Naive thymus-derived CD8-positive, alpha-beta T cell (primary cell): ENCODE measurements around the gene CACNG5. TPM values are rescaled to one million over a fixed set of nuclear protein-coding genes. Genes with fewer than 3 reads are reported as not detected.

ENCODE experiments used
- ATAC-seq, 2 donors: fragments of 150-1000 bp; cut with Tn5 transposase in 1 of 2; sonication (Bioruptor Pico), chemical (Tn5 transposase) in 1 of 2; 1 replicate in 1 of 2; 2 replicates in 1 of 2; pipeline ENCODE4 v1.10.0; 2021; ENCODE audit warnings: mild to moderate bottlenecking in 2 of 2, moderate library complexity in 2 of 2
- POLR2A ChIA-PET: fragments of 350-600 bp; sonication (Branson Sonifier 250); formaldehyde crosslinking; loops from one replicate; lab custom pipeline; 2021; ENCODE audit warnings: antibody characterized with exemption; lab: Charles Lee
- DNase-seq, 10 donors: peaks; one replicate each; pipeline versions ENCODE4 v3.0.0 to v3.0.0-alpha.2; 2020 to 2022
- H3K27ac Mint-ChIP-seq, 10 donors: one replicate each; pipeline ENCODE4 v1.8.0; 2020 to 2022; ENCODE audit warnings: mild to moderate bottlenecking in 10 of 10, mixed read lengths in 10 of 10, moderate library complexity in 4 of 10, inconsistent platforms in 1 of 10
- H3K27me3 Mint-ChIP-seq, 5 donors: one replicate each; pipeline ENCODE4 v1.8.0; 2021 to 2022; ENCODE audit warnings: mixed read lengths in 5 of 5
- H3K36me3 Mint-ChIP-seq, 3 donors: one replicate each; pipeline ENCODE4 v1.8.0; 2020 to 2022; ENCODE audit warnings: mixed read lengths in 3 of 3, mild to moderate bottlenecking in 2 of 3, inconsistent platforms in 1 of 3
- H3K4me1 Mint-ChIP-seq, 4 donors: one replicate each; pipeline ENCODE4 v1.8.0; 2021 to 2022; ENCODE audit warnings: mixed read lengths in 4 of 4
- H3K4me3 Mint-ChIP-seq, 10 donors: one replicate each; pipeline ENCODE4 v1.8.0; 2020 to 2022; ENCODE audit warnings: mild to moderate bottlenecking in 10 of 10, mixed read lengths in 10 of 10, moderate library complexity in 6 of 10, inconsistent platforms in 1 of 10
- H3K9me3 Mint-ChIP-seq, 9 donors: one replicate each; pipeline ENCODE4 v1.8.0; 2020 to 2022; ENCODE audit warnings: mixed read lengths in 9 of 9, mild to moderate bottlenecking in 3 of 9, inconsistent platforms in 1 of 9, moderate library complexity in 1 of 9
- polyA plus RNA-seq, 3 donors: library from polyadenylated mRNA; unstranded; fragments of 300-500 nt; fragmentation: Illumina TruSeq; gene quantifications; one replicate each; pipeline ENCODE4 v1.2.3, GENCODE V29; 2021
- total RNA-seq, 8 experiments: library from RNA in 2 of 8; stranded (reverse) in 2 of 8; gene quantifications; one replicate each; pipeline ENCODE4 v1.2.3 and lab custom pipeline; 2021 to 2026

CACNG5 gene
- total and polyA plus RNA-seq, 5 experiments from 2014 or later: not detected

- DNase-seq (peak in 4 of 10 donors; percentile 1 to 22 (median 16)), ATAC-seq (peak in 1 of 2 donors; percentile 53)
- H3K4me3 Mint-ChIP-seq: no peak overlapping the region
- POLR2A ChIA-PET: no interaction called here
- peaks cover 0 to 17% (median 0%) of the 10 kb centered on the region in 3 donors for H3K36me3 Mint-ChIP-seq
- peaks cover 49 to 75% (median 61%) of the 10 kb centered on the region in 5 donors for H3K27me3 Mint-ChIP-seq
- H3K4me1 Mint-ChIP-seq: peaks cover 0 to 7% (median 3%) of the 10 kb centered on the region in 4 donors
- H3K9me3 Mint-ChIP-seq: peaks cover 0 to 10% (median 2%) of the 10 kb centered on the region in 9 donors
- H3K27ac Mint-ChIP-seq: peak overlapping the region in 1 of 10 donors; percentile 25
Measured at GRCh38 chr17:66829386-66829864, 5.5 kb upstream of the CACNG5 start.

- H3K4me3 Mint-ChIP-seq: no peak overlapping the region
Measured at GRCh38 chr17:66829883-66830282, 5.0 kb upstream of the CACNG5 start.

GRCh38 chr17:66830451-66830850 is 4.5 kb upstream of the CACNG5 start:
- peaks cover 0 to 17% (median 0%) of the 10 kb centered on the region in 3 donors for H3K36me3 Mint-ChIP-seq
- H3K27me3 Mint-ChIP-seq: peaks cover 46 to 70% (median 59%) of the 10 kb centered on the region in 5 donors
- POLR2A ChIA-PET: no interaction called here
- H3K4me1 Mint-ChIP-seq: peaks cover 0 to 7% (median 3%) of the 10 kb centered on the region in 4 donors
- H3K27ac Mint-ChIP-seq: no peak overlapping the region
- H3K9me3 Mint-ChIP-seq: peaks cover 0 to 9% (median 2%) of the 10 kb centered on the region in 9 donors
- DNase-seq (no peak), ATAC-seq (no peak)
- no peak overlapping the region for H3K4me3 Mint-ChIP-seq

More at GRCh38 chr17:66829883-66830282, 5.0 kb upstream of the CACNG5 start:
- Mint-ChIP-seq H3K27me3 (peaks cover 46 to 72% (median 59%) of the 10 kb centered on the region in 5 donors), H3K36me3 (peaks cover 0 to 17% (median 0%) of the 10 kb centered on the region in 3 donors), H3K27ac (no peak overlapping the region), H3K4me1 (peaks cover 0 to 7% (median 3%) of the 10 kb centered on the region in 4 donors), H3K9me3 (peaks cover 0 to 9% (median 2%) of the 10 kb centered on the region in 9 donors)
- POLR2A ChIA-PET: no interaction called here
- no peak for DNase-seq
- no peak for ATAC-seq

GRCh38 chr17:66831383-66832210 is 3.3 kb upstream of the CACNG5 start:
- Mint-ChIP-seq H3K4me3 (no peak overlapping the region), H3K9me3 (peaks cover 0 to 9% (median under 1%) of the 10 kb centered on the region in 9 donors), H3K36me3 (peaks cover 0 to 12% (median 0%) of the 10 kb centered on the region in 3 donors), H3K4me1 (peaks cover 0 to 7% (median 3%) of the 10 kb centered on the region in 4 donors), H3K27ac (no peak overlapping the region), H3K27me3 (peaks cover 46 to 76% (median 64%) of the 10 kb centered on the region in 5 donors)
- POLR2A ChIA-PET: no interaction called here
- ATAC-seq (no peak), DNase-seq (no peak)

- Mint-ChIP-seq H3K27me3 (peaks cover 48 to 82% (median 66%) of the 10 kb centered on the region in 5 donors), H3K9me3 (peaks cover 0 to 9% (median 0%) of the 10 kb centered on the region in 9 donors), H3K4me1 (peaks cover 0 to 7% (median 3%) of the 10 kb centered on the region in 4 donors), H3K36me3 (peaks cover 0 to 8% (median 0%) of the 10 kb centered on the region in 3 donors), H3K27ac (no peak overlapping the region), H3K4me3 (no peak overlapping the region)
- ATAC-seq (no peak), DNase-seq (no peak)
- POLR2A ChIA-PET: no interaction called here
Measured at GRCh38 chr17:66833201-66833600, 1.7 kb upstream of the CACNG5 start.

GRCh38 chr17:66834426-66834918 is 445 bp upstream of the CACNG5 start:
- DNase-seq (no peak), ATAC-seq (no peak)
- H3K27me3 Mint-ChIP-seq: peaks cover 41 to 80% (median 55%) of the 10 kb centered on the region in 5 donors
- H3K36me3 Mint-ChIP-seq: peaks cover 0 to 4% (median 0%) of the 10 kb centered on the region in 3 donors
- peak overlapping the region in 1 of 10 donors; percentile 14 for H3K4me3 Mint-ChIP-seq
- H3K27ac Mint-ChIP-seq: no peak overlapping the region
- peaks cover 0 to 3% (median 0%) of the 10 kb centered on the region in 9 donors for H3K9me3 Mint-ChIP-seq
- POLR2A ChIA-PET: no interaction called here
- peaks cover 0 to 7% (median 2%) of the 10 kb centered on the region in 4 donors for H3K4me1 Mint-ChIP-seq

GRCh38 chr17:66835476-66835875 is 559 bp downstream of the CACNG5 start:
- ATAC-seq (no peak), DNase-seq (no peak)
- H3K27ac Mint-ChIP-seq: no peak overlapping the region
- POLR2A ChIA-PET: no interaction called here
- no peaks in the 10 kb centered on the region for H3K9me3 Mint-ChIP-seq
- H3K36me3 Mint-ChIP-seq: peaks cover 0 to 4% (median 0%) of the 10 kb centered on the region in 3 donors
- peaks cover 34 to 73% (median 47%) of the 10 kb centered on the region in 5 donors for H3K27me3 Mint-ChIP-seq
- H3K4me1 Mint-ChIP-seq: no peaks in the 10 kb centered on the region
- no peak overlapping the region for H3K4me3 Mint-ChIP-seq

- no peaks in the 10 kb centered on the region for H3K4me1 Mint-ChIP-seq
Measured at GRCh38 chr17:66836063-66837005, 1.4 kb downstream of the CACNG5 start.

GRCh38 chr17:66837226-66837625 is 2.3 kb downstream of the CACNG5 start:
- Mint-ChIP-seq H3K27me3 (peaks cover 22 to 60% (median 41%) of the 10 kb centered on the region in 5 donors), H3K4me1 (no peaks in the 10 kb centered on the region), H3K9me3 (no peaks in the 10 kb centered on the region), H3K4me3 (no peak overlapping the region), H3K27ac (no peak overlapping the region), H3K36me3 (peaks cover 0 to 1% (median 0%) of the 10 kb centered on the region in 3 donors)
- POLR2A ChIA-PET: no interaction called here
- DNase-seq (no peak), ATAC-seq (no peak)

More at GRCh38 chr17:66836063-66837005, 1.4 kb downstream of the CACNG5 start:
- H3K9me3 Mint-ChIP-seq: no peaks in the 10 kb centered on the region
- peaks cover 0 to 4% (median 0%) of the 10 kb centered on the region in 3 donors for H3K36me3 Mint-ChIP-seq
- no peak for ATAC-seq
- POLR2A ChIA-PET: no interaction called here
- no peak overlapping the region for H3K27ac Mint-ChIP-seq
- peaks cover 30 to 69% (median 47%) of the 10 kb centered on the region in 5 donors for H3K27me3 Mint-ChIP-seq
- no peak for DNase-seq
- no peak overlapping the region for H3K4me3 Mint-ChIP-seq

GRCh38 chr17:66837885-66838665 is 3.2 kb downstream of the CACNG5 start:
- Mint-ChIP-seq H3K4me3 (no peak overlapping the region), H3K27me3 (peaks cover 18 to 55% (median 38%) of the 10 kb centered on the region in 5 donors), H3K9me3 (no peaks in the 10 kb centered on the region), H3K27ac (no peak overlapping the region), H3K36me3 (no peaks in the 10 kb centered on the region), H3K4me1 (no peaks in the 10 kb centered on the region)
- DNase-seq (no peak), ATAC-seq (no peak)
- POLR2A ChIA-PET: no interaction called here

- H3K4me3 Mint-ChIP-seq: no peak overlapping the region
- DNase-seq (no peak), ATAC-seq (no peak)
- no peaks in the 10 kb centered on the region for H3K36me3 Mint-ChIP-seq
- no peaks in the 10 kb centered on the region for H3K9me3 Mint-ChIP-seq
- peaks cover 8 to 46% (median 25%) of the 10 kb centered on the region in 5 donors for H3K27me3 Mint-ChIP-seq
- POLR2A ChIA-PET: no interaction called here
- no peak overlapping the region for H3K27ac Mint-ChIP-seq
- no peaks in the 10 kb centered on the region for H3K4me1 Mint-ChIP-seq
Measured at GRCh38 chr17:66839616-66840015, 4.7 kb downstream of the CACNG5 start.
